H1 (cell line): ENCODE data around the gene OR52K2.

ENCODE experiments used
- CHD2 ChIP-seq: IDR thresholded peaks from 2 replicates; pipeline ENCODE4 v1.6.1; 2012; ENCODE audit warnings: low read length, improper control_type of control experiment
- JUND ChIP-seq: IDR thresholded peaks from 2 replicates; pipeline ENCODE4 v1.6.1; 2011; ENCODE audit warnings: mild to moderate bottlenecking, improper control_type of control experiment, low read length
- KDM5A ChIP-seq: fragments of 200-600 bp; IDR thresholded peaks from 2 replicates; pipeline ENCODE4 v1.7.1; 2012; ENCODE audit warnings: mild to moderate bottlenecking, low read length, inconsistent platforms, mixed read lengths
- MAFK ChIP-seq: IDR thresholded peaks from 2 replicates; pipeline ENCODE4 v1.6.1; 2012; ENCODE audit warnings: low read depth, mild to moderate bottlenecking, improper control_type of control experiment, low read length
- SP1 ChIP-seq: IDR thresholded peaks from 2 replicates; pipeline ENCODE4 v1.6.1; 2011; ENCODE audit warnings: low read depth, low read length
- TAF1 ChIP-seq: IDR thresholded peaks from 2 replicates; pipeline ENCODE4 v1.6.1; 2011; ENCODE audit warnings: mild to moderate bottlenecking, low read depth, low read length
- TEAD4 ChIP-seq: IDR thresholded peaks from 2 replicates; pipeline ENCODE4 v1.6.1; 2012; ENCODE audit warnings: low read depth, low read length, inconsistent platforms, mixed read lengths

GRCh38 chr11:4459500-4459899, 10.4 kb downstream of the OR52K2 start:
- TF ChIP-seq JUND (no peak), CHD2 (no peak), SP1 (no peak), TAF1 (no peak), MAFK (no peak), TEAD4 (no peak), KDM5A (no peak)
